Esophagus squamous epithelium (tissue), 4 donors: ENCODE results near the gene F12.

Experiments
- CTCF ChIP-seq, 6 experiments: fragments of 450-650 bp in 4 of 6; fragments of 200-600 bp in 2 of 6; sonication (generic) in 2 of 6; IDR thresholded peaks; one replicate each; pipeline ENCODE4 v1.5.1; 2016 to 2019; ENCODE audit warnings: antibody characterized with exemption in 6 of 6, mild to moderate bottlenecking in 4 of 6, moderate library complexity in 4 of 6
- POLR2A ChIP-seq, 4 donors: fragments of 450-650 bp; IDR thresholded peaks; one replicate each; pipeline ENCODE4 v1.6.1; 2017; ENCODE audit warnings: antibody characterized with exemption in 4 of 4, mild to moderate bottlenecking in 4 of 4, moderate library complexity in 3 of 4

- TF ChIP-seq CTCF (IDR thresholded peaks at IDR 0.05): no peak
- no peak for TF ChIP-seq POLR2A (IDR thresholded peaks at IDR 0.05)
Observed at GRCh38 chr5:177386542-177386941, 22.8 kb downstream of the F12 start.
